Spleen (tissue), 11 donors: ENCODE measurements around the gene DDX56. TPM values are rescaled to one million over a fixed set of nuclear protein-coding genes. Genes with fewer than 3 reads are reported as not detected.
A peak's percentile ranks its signal among the peaks of the same experiment; 100 is the strongest.

Experiments used
- DNase-seq: peaks from one replicate; pipeline ENCODE4 v3.0.0-alpha.2; 2020
- H3K27ac ChIP-seq, 8 donors: fragments of 200-600 bp; sonication (generic) in 7 of 8; 1 replicate in 4 of 8; 2 replicates in 4 of 8; pipeline versions ENCODE4 v1.5.0 to v1.8.0; 2016 to 2021; ENCODE audit warnings: inconsistent platforms in 4 of 8, mild to moderate bottlenecking in 4 of 8, moderate library complexity in 1 of 8
- H3K27me3 ChIP-seq, 7 donors: fragments of 200-600 bp; sonication (generic) in 6 of 7; replicated peaks in 1 of 7; 1 replicate in 4 of 7; 2 replicates in 3 of 7; pipeline versions ENCODE4 v1.5.0 to v1.8.0; 2016 to 2021; ENCODE audit warnings: inconsistent platforms in 3 of 7, mild to moderate bottlenecking in 1 of 7
- H3K36me3 ChIP-seq, 6 donors: fragments of 200-600 bp; sonication (generic) in 5 of 6; 1 replicate in 4 of 6; 2 replicates in 2 of 6; pipeline versions ENCODE4 v1.5.0 to v1.8.0; 2016 to 2021; ENCODE audit warnings: inconsistent platforms in 2 of 6
- H3K4me1 ChIP-seq, 6 donors: fragments of 200-600 bp; sonication (generic) in 5 of 6; 1 replicate in 3 of 6; 2 replicates in 3 of 6; pipeline versions ENCODE4 v1.5.0 to v1.8.0; 2016 to 2021; ENCODE audit warnings: inconsistent platforms in 3 of 6
- H3K4me3 ChIP-seq, 8 donors: fragments of 200-600 bp; sonication (generic) in 7 of 8; 1 replicate in 4 of 8; 2 replicates in 4 of 8; pipeline versions ENCODE4 v1.5.0 to v1.8.0; 2016 to 2021; ENCODE audit warnings: inconsistent platforms in 4 of 8, mild to moderate bottlenecking in 4 of 8, moderate library complexity in 2 of 8
- H3K9me3 ChIP-seq, 8 donors: fragments of 200-600 bp; sonication (generic) in 7 of 8; 1 replicate in 4 of 8; 2 replicates in 4 of 8; pipeline versions ENCODE4 v1.5.0 to v1.8.0; 2016 to 2021; ENCODE audit warnings: inconsistent platforms in 4 of 8
- POLR2A ChIP-seq, 3 donors: fragments of 450-650 bp; IDR thresholded peaks; one replicate each; pipeline ENCODE4 v1.5.1; 2017; ENCODE audit warnings: antibody characterized with exemption in 3 of 3, mild to moderate bottlenecking in 1 of 3
- POLR2AphosphoS5 ChIP-seq, 3 donors: sonication (generic); formaldehyde crosslinking; IDR thresholded peaks; one replicate each; pipeline ENCODE4 v1.5.1; 2017; ENCODE audit warnings: antibody characterized with exemption in 3 of 3
- WGBS, 5 donors: extraction: QIAGEN DNeasy Blood & Tissue Kit in 3 of 5; methylation state at CpG; one replicate each; pipeline versions ENCODE4 v1.1.5 to v1.1.7; 2013 to 2018; 5-methylcytosine and 5-hydroxymethylcytosine counted together
- intact Hi-C: fragments of 100-400 bp; cut with DNase I; formaldehyde crosslinking; loops from one replicate; pipeline ENCODE4 v1.15.0; 2023; ENCODE audit warnings: low total_unique reads
- polyA plus RNA-seq, 3 donors: library from polyadenylated mRNA; stranded (reverse); fragments of 200-250 nt; gene quantifications; one replicate each; pipeline ENCODE4 v1.2.1, GENCODE V29; 2013
- total RNA-seq, 7 donors: library from RNA; depleted of rRNA in 3 of 7; stranded (reverse); fragments of >200 nt in 3 of 7; fragmentation: NEBNext Ultra II Directional in 4 of 7; extraction: Animal tissue kit (Norgen Biotek cat#: 25700) in 4 of 7; gene quantifications; one replicate each; pipeline versions ENCODE4 v1.1.0 to v1.2.1, GENCODE V29; 2016 to 2021
- TF ChIP-seq, protein P1 (sequence below), 11 experiments: fragments of 200-600 bp in 7 of 11; fragments of 450-650 bp in 4 of 11; sonication (generic) in 4 of 11; IDR thresholded peaks in 8 of 11; conservative IDR thresholded peaks in 3 of 11; 1 replicate in 7 of 11; 2 replicates in 4 of 11; pipeline versions ENCODE4 v1.4.0 to v1.8.0; 2016 to 2021; ENCODE audit warnings: antibody characterized with exemption in 11 of 11, inconsistent platforms in 4 of 11, mild to moderate bottlenecking in 1 of 11
- donor health status: healthy with polysubstance abuse.
- donor health status: DM: no; HTN: no; CAD: no; lungs with moderate emphysema.
- donor health status: DM: no; HTN: no; CAD: no.
- donor health status: Bipolar disorder and iron deficiency.
- donor health status: healthy.
- donor health status: DM: no; HTN: no; CAD: no.
- donor health status: DM: yes; HTN: yes; CAD: no.

Gene DDX56
- total and polyA plus RNA-seq, 10 donors = 56.1 to 130 (median 70.0) TPM

DNA sequence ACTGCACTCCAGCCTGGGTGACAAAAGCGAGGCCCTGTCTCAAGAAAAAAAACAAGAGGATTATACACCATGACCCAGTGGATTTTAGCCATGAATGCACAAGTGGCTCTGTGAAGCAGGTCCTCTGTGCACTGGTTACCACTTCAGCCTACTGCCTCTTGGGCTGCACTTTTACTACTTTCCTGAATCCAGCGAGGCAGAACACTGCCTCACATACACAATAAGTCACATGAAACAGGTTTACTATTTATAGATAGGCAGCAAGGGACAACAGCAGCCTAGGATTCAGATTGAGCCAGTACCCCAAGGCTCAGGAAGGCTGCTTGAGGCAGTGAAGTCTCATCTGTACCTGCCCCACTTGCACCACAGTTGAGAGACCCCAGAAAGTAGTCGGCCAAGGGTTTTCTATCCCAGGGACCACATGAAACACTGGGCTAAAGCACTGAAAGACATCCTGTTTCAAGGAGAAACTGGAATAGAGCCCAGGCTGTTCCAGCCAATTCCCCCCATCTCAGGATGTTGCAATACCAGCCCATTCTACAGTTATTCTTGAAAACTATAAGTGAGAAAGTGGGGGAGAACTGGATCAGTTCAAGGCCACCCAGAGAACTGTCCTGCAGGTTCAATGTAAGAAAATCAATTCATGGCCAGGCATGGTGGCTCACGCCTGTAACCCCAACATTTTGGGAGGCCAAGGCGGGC lies 22.4 kb upstream of the DDX56 start:
- no peak for DNase-seq
- TF ChIP-seq POLR2AphosphoS5 (IDR thresholded peaks at IDR 0.05) (no peak), POLR2A (IDR thresholded peaks at IDR 0.05) (no peak)
- TF ChIP-seq, protein P1, sequence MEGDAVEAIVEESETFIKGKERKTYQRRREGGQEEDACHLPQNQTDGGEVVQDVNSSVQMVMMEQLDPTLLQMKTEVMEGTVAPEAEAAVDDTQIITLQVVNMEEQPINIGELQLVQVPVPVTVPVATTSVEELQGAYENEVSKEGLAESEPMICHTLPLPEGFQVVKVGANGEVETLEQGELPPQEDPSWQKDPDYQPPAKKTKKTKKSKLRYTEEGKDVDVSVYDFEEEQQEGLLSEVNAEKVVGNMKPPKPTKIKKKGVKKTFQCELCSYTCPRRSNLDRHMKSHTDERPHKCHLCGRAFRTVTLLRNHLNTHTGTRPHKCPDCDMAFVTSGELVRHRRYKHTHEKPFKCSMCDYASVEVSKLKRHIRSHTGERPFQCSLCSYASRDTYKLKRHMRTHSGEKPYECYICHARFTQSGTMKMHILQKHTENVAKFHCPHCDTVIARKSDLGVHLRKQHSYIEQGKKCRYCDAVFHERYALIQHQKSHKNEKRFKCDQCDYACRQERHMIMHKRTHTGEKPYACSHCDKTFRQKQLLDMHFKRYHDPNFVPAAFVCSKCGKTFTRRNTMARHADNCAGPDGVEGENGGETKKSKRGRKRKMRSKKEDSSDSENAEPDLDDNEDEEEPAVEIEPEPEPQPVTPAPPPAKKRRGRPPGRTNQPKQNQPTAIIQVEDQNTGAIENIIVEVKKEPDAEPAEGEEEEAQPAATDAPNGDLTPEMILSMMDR (IDR thresholded peaks at IDR 0.05 in 8 of 11, conservative IDR thresholded peaks at IDR 0.05 in 3 of 11) = no peak
- Histone ChIP-seq H3K36me3 (no peaks in the 10 kb centered on the region), H3K4me1 (no peaks in the 10 kb centered on the region), H3K4me3 (no peak overlapping the region), H3K27me3 (no peaks in the 10 kb centered on the region), H3K9me3 (no peaks in the 10 kb centered on the region), H3K27ac (no peak overlapping the region)
- intact Hi-C loops = no loop called here
- 66 to 84% (median 79%) methylated on average over 5 of the region's 5 CpGs for WGBS, 5 donors

DNA sequence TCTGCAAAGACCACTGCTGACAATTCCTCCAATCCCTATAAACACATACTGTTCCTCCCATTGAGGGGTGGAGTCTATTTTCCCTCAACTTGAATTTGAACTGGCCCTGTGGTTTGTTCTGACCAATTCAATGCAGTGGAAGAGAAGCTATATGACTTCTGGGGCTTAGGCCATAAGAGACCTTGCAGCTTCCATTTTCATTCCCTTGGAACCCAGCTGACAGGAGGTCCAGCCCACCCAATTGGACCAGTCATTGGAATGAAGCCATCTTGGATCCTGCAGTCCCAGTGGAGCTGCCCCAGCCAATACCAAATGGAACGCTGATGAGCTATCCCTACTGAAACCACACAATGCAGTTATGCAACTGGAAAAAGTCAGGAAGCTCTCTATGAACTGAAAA lies 17.2 kb upstream of the DDX56 start:
- H3K27me3 ChIP-seq = no peaks in the 10 kb centered on the region
- DNase-seq = no peak
- H3K9me3 ChIP-seq = no peaks in the 10 kb centered on the region
- WGBS, 5 donors = 78 to 100% (median 93%) methylated on average over 1 of the region's 1 CpG
- TF ChIP-seq POLR2A (IDR thresholded peaks at IDR 0.05) (no peak), POLR2AphosphoS5 (IDR thresholded peaks at IDR 0.05) (no peak)
- TF ChIP-seq, protein P1 (IDR thresholded peaks at IDR 0.05 in 8 of 11, conservative IDR thresholded peaks at IDR 0.05 in 3 of 11) = no peak
- no peaks in the 10 kb centered on the region for H3K36me3 ChIP-seq
- H3K4me3 ChIP-seq = no peak overlapping the region
- no peak overlapping the region for H3K27ac ChIP-seq
- H3K4me1 ChIP-seq = peaks cover 0 to 8% (median 5%) of the 10 kb centered on the region in 6 donors
- intact Hi-C loops = no loop called here

- no peaks in the 10 kb centered on the region for H3K27me3 ChIP-seq
Observed at GRCh38 chr7:44587843-44588711, 14.4 kb upstream of the DDX56 start.

More at GRCh38 chr7:44587843-44588711, 14.4 kb upstream of the DDX56 start:
- TF ChIP-seq POLR2A (IDR thresholded peaks at IDR 0.05) (no peak), POLR2AphosphoS5 (IDR thresholded peaks at IDR 0.05) (no peak)
- TF ChIP-seq, protein P1 (IDR thresholded peaks at IDR 0.05 in 8 of 11, conservative IDR thresholded peaks at IDR 0.05 in 3 of 11) = peak in 10 of 11 experiments; percentile 35 to 78 (median 67)
- Histone ChIP-seq H3K9me3 (no peaks in the 10 kb centered on the region), H3K36me3 (no peaks in the 10 kb centered on the region), H3K4me1 (peaks cover 0 to 13% (median 7%) of the 10 kb centered on the region in 6 donors), H3K4me3 (no peak overlapping the region), H3K27ac (no peak overlapping the region)
- no peak for DNase-seq
- WGBS, 5 donors = 25 to 31% (median 31%) methylated on average over 6 of the region's 6 CpGs
- intact Hi-C loops = loop anchor here (5.0 to 10.0 kb wide), 2 partner anchors 259 to 547 kb away; partner anchors contain the start of gene H2AZ2
